ENCODE data around the gene RGS7BP.

The RGS7BP gene

GRCh38 chr5:64634997-64635686 lies 129.3 kb downstream of the RGS7BP start:
- DNase-seq = peak; percentile 23

- peak; percentile 34 for DNase-seq
These were observed 131.3 kb downstream of the RGS7BP start for GRCh38 chr5:64637144-64637543.

GRCh38 chr5:64637837-64638443 lies 132.1 kb downstream of the RGS7BP start:
- DNase-seq = peak; percentile 11

- DNase-seq = no peak
These were observed 139.0 kb downstream of the RGS7BP start for GRCh38 chr5:64644831-64645230.

- no peak for DNase-seq
These were observed 140.4 kb downstream of the RGS7BP start for GRCh38 chr5:64646169-64646568.

- no peak for DNase-seq
These were observed 143.7 kb downstream of the RGS7BP start for GRCh38 chr5:64649512-64649911.

GRCh38 chr5:64653766-64654560 lies 148.1 kb downstream of the RGS7BP start:
- DNase-seq = peak; percentile 58

GRCh38 chr5:64654561-64654938 lies 148.7 kb downstream of the RGS7BP start:
- DNase-seq = no peak

- no peak for DNase-seq
These were observed 149.8 kb downstream of the RGS7BP start for GRCh38 chr5:64655596-64655995.

- DNase-seq = no peak
These were observed 153.5 kb downstream of the RGS7BP start for GRCh38 chr5:64659289-64659688.

Measured in fibroblast of skin of abdomen (primary cell).